ENCODE data around the gene TPD52L2.

- TF ChIP-seq OSR1 (CRISPR knock-in tag; IDR thresholded peaks at IDR 0.05): no peak
- no peak for TF ChIP-seq CSRNP3 (CRISPR knock-in tag; IDR thresholded peaks at IDR 0.05)
- no peak for TF ChIP-seq ISL1 (CRISPR knock-in tag; IDR thresholded peaks at IDR 0.05)
Observed at GRCh38 chr20:63815615-63816253, 49.3 kb upstream of the TPD52L2 start.

All from SK-N-SH treated with all-trans-retinoic acid at 6 μM for 48 hours (cell line).